GM18520 (cell line): ENCODE results near the gene DGLUCY.
"Not testable (repeated sequence)": the region's sequence is repeated elsewhere in the genome, so short reads cannot be mapped to it uniquely, and the experiment has no call there.

ENCODE experiments used
- ATAC-seq: cut with Tn5 transposase; IDR thresholded peaks from one replicate; pipeline ENCODE4 v1.9.1; 2021; ENCODE audit not compliant: unreplicated experiment

The DGLUCY gene

GRCh38 chr14:91103116-91103515 lies 10.8 kb upstream of the DGLUCY start:
- no peak for ATAC-seq

GRCh38 chr14:91108941-91109611 lies 4.8 kb upstream of the DGLUCY start:
- no peak for ATAC-seq

GRCh38 chr14:91111443-91111842 lies 2.4 kb upstream of the DGLUCY start:
- no peak for ATAC-seq

GRCh38 chr14:91112194-91112593 lies 1.7 kb upstream of the DGLUCY start:
- ATAC-seq, result no peak

- peak; percentile 73 for ATAC-seq
Observed at GRCh38 chr14:91114079-91115065, 499 bp downstream of the DGLUCY start.

- ATAC-seq, result no peak
Observed at GRCh38 chr14:91115986-91116770, 2.3 kb downstream of the DGLUCY start.

- ATAC-seq, result no peak
Observed at GRCh38 chr14:91116913-91117588, 3.2 kb downstream of the DGLUCY start.

GRCh38 chr14:91117960-91118359 lies 4.1 kb downstream of the DGLUCY start:
- ATAC-seq, result no peak

GRCh38 chr14:91118511-91119068 lies 4.7 kb downstream of the DGLUCY start:
- ATAC-seq, result no peak

GRCh38 chr14:91119556-91120311 lies 5.9 kb downstream of the DGLUCY start:
- ATAC-seq, result no peak

GRCh38 chr14:91123201-91123600 lies 9.3 kb downstream of the DGLUCY start:
- ATAC-seq, result no peak

GRCh38 chr14:91124406-91125270 lies 10.8 kb downstream of the DGLUCY start:
- ATAC-seq, result not testable (repeated sequence)

GRCh38 chr14:91125271-91125660 lies 11.4 kb downstream of the DGLUCY start:
- ATAC-seq, result no peak

- no peak for ATAC-seq
Observed at GRCh38 chr14:91125801-91126200, 11.9 kb downstream of the DGLUCY start.

GRCh38 chr14:91126761-91127160 lies 12.9 kb downstream of the DGLUCY start:
- ATAC-seq, result no peak

- ATAC-seq, result no peak
Observed at GRCh38 chr14:91127401-91127801, 13.5 kb downstream of the DGLUCY start.

GRCh38 chr14:91127924-91128323 lies 14.1 kb downstream of the DGLUCY start:
- ATAC-seq, result no peak

- no peak for ATAC-seq
Observed at GRCh38 chr14:91128699-91129098, 14.8 kb downstream of the DGLUCY start.

GRCh38 chr14:91129261-91129660 lies 15.4 kb downstream of the DGLUCY start:
- no peak for ATAC-seq
